ENCODE measurements around the gene ASB1.

DNA sequence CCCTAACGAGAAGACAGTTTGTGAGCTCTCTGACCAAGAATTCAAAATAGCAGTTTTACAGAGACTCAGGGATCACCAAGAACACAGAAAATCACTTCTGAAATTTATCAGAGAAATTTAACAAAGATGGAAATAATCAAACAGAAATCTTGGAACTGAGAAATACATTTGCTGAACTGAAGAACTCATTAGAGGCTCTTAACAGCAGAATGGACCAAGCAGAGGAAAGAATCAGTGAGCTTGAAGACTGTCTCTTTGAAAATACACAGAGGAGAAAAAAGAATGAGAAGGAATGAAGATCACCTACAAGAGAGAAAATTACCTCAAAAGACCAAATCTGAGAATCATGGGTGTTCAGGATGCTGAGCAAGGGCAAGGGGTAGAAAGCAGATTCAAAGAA is 29.7 kb downstream of the ASB1 start:
- TF ChIP-seq, protein P1, sequence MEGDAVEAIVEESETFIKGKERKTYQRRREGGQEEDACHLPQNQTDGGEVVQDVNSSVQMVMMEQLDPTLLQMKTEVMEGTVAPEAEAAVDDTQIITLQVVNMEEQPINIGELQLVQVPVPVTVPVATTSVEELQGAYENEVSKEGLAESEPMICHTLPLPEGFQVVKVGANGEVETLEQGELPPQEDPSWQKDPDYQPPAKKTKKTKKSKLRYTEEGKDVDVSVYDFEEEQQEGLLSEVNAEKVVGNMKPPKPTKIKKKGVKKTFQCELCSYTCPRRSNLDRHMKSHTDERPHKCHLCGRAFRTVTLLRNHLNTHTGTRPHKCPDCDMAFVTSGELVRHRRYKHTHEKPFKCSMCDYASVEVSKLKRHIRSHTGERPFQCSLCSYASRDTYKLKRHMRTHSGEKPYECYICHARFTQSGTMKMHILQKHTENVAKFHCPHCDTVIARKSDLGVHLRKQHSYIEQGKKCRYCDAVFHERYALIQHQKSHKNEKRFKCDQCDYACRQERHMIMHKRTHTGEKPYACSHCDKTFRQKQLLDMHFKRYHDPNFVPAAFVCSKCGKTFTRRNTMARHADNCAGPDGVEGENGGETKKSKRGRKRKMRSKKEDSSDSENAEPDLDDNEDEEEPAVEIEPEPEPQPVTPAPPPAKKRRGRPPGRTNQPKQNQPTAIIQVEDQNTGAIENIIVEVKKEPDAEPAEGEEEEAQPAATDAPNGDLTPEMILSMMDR (IDR thresholded peaks at IDR 0.05; ENCODE audit: insufficient read depth, low read length), result no peak
- TF ChIP-seq POLR2AphosphoS5 (IDR thresholded peaks at IDR 0.05; ENCODE audit: low read depth) (no peak), GABPA (IDR thresholded peaks at IDR 0.05; ENCODE audit: low read depth) (no peak), SPI1 (IDR thresholded peaks at IDR 0.05; ENCODE audit: borderline replicate concordance, low read depth) (no peak)
- TF ChIP-seq, protein P2, sequence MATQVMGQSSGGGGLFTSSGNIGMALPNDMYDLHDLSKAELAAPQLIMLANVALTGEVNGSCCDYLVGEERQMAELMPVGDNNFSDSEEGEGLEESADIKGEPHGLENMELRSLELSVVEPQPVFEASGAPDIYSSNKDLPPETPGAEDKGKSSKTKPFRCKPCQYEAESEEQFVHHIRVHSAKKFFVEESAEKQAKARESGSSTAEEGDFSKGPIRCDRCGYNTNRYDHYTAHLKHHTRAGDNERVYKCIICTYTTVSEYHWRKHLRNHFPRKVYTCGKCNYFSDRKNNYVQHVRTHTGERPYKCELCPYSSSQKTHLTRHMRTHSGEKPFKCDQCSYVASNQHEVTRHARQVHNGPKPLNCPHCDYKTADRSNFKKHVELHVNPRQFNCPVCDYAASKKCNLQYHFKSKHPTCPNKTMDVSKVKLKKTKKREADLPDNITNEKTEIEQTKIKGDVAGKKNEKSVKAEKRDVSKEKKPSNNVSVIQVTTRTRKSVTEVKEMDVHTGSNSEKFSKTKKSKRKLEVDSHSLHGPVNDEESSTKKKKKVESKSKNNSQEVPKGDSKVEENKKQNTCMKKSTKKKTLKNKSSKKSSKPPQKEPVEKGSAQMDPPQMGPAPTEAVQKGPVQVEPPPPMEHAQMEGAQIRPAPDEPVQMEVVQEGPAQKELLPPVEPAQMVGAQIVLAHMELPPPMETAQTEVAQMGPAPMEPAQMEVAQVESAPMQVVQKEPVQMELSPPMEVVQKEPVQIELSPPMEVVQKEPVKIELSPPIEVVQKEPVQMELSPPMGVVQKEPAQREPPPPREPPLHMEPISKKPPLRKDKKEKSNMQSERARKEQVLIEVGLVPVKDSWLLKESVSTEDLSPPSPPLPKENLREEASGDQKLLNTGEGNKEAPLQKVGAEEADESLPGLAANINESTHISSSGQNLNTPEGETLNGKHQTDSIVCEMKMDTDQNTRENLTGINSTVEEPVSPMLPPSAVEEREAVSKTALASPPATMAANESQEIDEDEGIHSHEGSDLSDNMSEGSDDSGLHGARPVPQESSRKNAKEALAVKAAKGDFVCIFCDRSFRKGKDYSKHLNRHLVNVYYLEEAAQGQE (IDR thresholded peaks at IDR 0.05; ENCODE audit: insufficient replicate concordance, low read depth), result no peak

Data from HL-60 (cell line).